Thyroid gland (tissue), 4 donors: Measurements from ENCODE around the gene KRTAP10-4. TPM values are rescaled to one million over a fixed set of nuclear protein-coding genes. Genes with fewer than 3 reads are reported as not detected.

Experiments
- DNase-seq, 2 donors: peaks; one replicate each; pipeline ENCODE4 v3.0.0-alpha.2; 2019
- H3K27ac ChIP-seq, 3 donors: fragments of 200-600 bp; sonication (generic); 1 replicate in 2 of 3; 2 replicates in 1 of 3; pipeline ENCODE4 v1.5.1; 2016 to 2019; ENCODE audit warnings: mild to moderate bottlenecking in 1 of 3, moderate library complexity in 1 of 3
- H3K27me3 ChIP-seq: fragments of 200-600 bp; sonication (generic); one replicate; pipeline ENCODE4 v1.5.1; 2019
- H3K36me3 ChIP-seq, 2 donors: fragments of 200-600 bp; sonication (generic); one replicate each; pipeline ENCODE4 v1.5.1; 2016 to 2019
- H3K4me1 ChIP-seq, 2 donors: fragments of 200-600 bp; sonication (generic); one replicate each; pipeline ENCODE4 v1.5.1; 2017 to 2019
- H3K4me3 ChIP-seq, 3 donors: fragments of 200-600 bp; sonication (generic); replicated peaks in 1 of 3; 1 replicate in 2 of 3; 2 replicates in 1 of 3; pipeline ENCODE4 v1.5.1; 2016; ENCODE audit warnings: mild to moderate bottlenecking in 1 of 3
- H3K9me3 ChIP-seq: fragments of 200-600 bp; sonication (generic); one replicate; pipeline ENCODE4 v1.5.1; 2017
- POLR2A ChIP-seq, 2 donors: fragments of 450-650 bp; IDR thresholded peaks; one replicate each; pipeline ENCODE4 v1.6.1; 2017; ENCODE audit warnings: antibody characterized with exemption in 2 of 2, mild to moderate bottlenecking in 2 of 2, moderate library complexity in 1 of 2
- WGBS, 2 donors: methylation state at CpG; one replicate each; pipeline ENCODE4 v1.1.5; 2017; 5-methylcytosine and 5-hydroxymethylcytosine counted together
- intact Hi-C: fragments of 100-400 bp; cut with DNase I; formaldehyde crosslinking; loops from one replicate; pipeline ENCODE4 v1.15.1; 2023
- total RNA-seq, 4 donors: library from RNA; depleted of rRNA; stranded (reverse); fragments of >200 nt; gene quantifications; one replicate each; pipeline ENCODE4 v1.2.3, GENCODE V29; 2016
- TF ChIP-seq, protein P1 (sequence below), 6 experiments: fragments of 200-600 bp in 3 of 6; fragments of 450-650 bp in 3 of 6; sonication (generic) in 3 of 6; IDR thresholded peaks; one replicate each; pipeline ENCODE4 v1.5.1; 2016 to 2019; ENCODE audit warnings: antibody characterized with exemption in 6 of 6, mild to moderate bottlenecking in 2 of 6, inconsistent platforms in 1 of 6, moderate library complexity in 1 of 6

Gene KRTAP10-4
- total RNA-seq, 4 donors from 2014 or later, result not detected

GRCh38 chr21:44611551-44611950 is 38.0 kb downstream of the KRTAP10-4 start:
- WGBS, 2 donors, result 92 to 96% methylated on average over 4 of the region's 4 CpGs
- no peaks in the 10 kb centered on the region for H3K36me3 ChIP-seq
- H3K4me3 ChIP-seq, result no peak overlapping the region
- H3K9me3 ChIP-seq, result no peaks in the 10 kb centered on the region
- H3K27me3 ChIP-seq, result no peaks in the 10 kb centered on the region
- no peak for TF ChIP-seq POLR2A (IDR thresholded peaks at IDR 0.05)
- TF ChIP-seq, protein P1, sequence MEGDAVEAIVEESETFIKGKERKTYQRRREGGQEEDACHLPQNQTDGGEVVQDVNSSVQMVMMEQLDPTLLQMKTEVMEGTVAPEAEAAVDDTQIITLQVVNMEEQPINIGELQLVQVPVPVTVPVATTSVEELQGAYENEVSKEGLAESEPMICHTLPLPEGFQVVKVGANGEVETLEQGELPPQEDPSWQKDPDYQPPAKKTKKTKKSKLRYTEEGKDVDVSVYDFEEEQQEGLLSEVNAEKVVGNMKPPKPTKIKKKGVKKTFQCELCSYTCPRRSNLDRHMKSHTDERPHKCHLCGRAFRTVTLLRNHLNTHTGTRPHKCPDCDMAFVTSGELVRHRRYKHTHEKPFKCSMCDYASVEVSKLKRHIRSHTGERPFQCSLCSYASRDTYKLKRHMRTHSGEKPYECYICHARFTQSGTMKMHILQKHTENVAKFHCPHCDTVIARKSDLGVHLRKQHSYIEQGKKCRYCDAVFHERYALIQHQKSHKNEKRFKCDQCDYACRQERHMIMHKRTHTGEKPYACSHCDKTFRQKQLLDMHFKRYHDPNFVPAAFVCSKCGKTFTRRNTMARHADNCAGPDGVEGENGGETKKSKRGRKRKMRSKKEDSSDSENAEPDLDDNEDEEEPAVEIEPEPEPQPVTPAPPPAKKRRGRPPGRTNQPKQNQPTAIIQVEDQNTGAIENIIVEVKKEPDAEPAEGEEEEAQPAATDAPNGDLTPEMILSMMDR (IDR thresholded peaks at IDR 0.05), result no peak
- DNase-seq, result no peak
- intact Hi-C loops, result no loop called here
- H3K27ac ChIP-seq, result no peak overlapping the region
- no peaks in the 10 kb centered on the region for H3K4me1 ChIP-seq

GRCh38 chr21:44612029-44612486 is 38.5 kb downstream of the KRTAP10-4 start, which contains the start of gene KRTAP10-8:
KRTAP10-8 (plus strand) TSS chr21:44612079; CDS start chr21:44612101, 22 bp downstream.
- DNase-seq, result no peak
- intact Hi-C loops, result no loop called here
- H3K4me3 ChIP-seq, result no peak within 1 kb of the TSS
- H3K4me1 ChIP-seq, result no peaks in the 10 kb centered on the region
- no peak within 1 kb of the TSS for H3K27ac ChIP-seq
- TF ChIP-seq, protein P1 (IDR thresholded peaks at IDR 0.05), result no peak
- TF ChIP-seq POLR2A (IDR thresholded peaks at IDR 0.05), result no peak
- H3K9me3 ChIP-seq, result no peaks in the 10 kb centered on the region
- 82 to 92% methylated on average over 5 to 6 of the region's 8 CpGs for WGBS, 2 donors
- H3K36me3 ChIP-seq, result no peaks in the 10 kb centered on the region
- H3K27me3 ChIP-seq, result no peaks in the 10 kb centered on the region

DNA sequence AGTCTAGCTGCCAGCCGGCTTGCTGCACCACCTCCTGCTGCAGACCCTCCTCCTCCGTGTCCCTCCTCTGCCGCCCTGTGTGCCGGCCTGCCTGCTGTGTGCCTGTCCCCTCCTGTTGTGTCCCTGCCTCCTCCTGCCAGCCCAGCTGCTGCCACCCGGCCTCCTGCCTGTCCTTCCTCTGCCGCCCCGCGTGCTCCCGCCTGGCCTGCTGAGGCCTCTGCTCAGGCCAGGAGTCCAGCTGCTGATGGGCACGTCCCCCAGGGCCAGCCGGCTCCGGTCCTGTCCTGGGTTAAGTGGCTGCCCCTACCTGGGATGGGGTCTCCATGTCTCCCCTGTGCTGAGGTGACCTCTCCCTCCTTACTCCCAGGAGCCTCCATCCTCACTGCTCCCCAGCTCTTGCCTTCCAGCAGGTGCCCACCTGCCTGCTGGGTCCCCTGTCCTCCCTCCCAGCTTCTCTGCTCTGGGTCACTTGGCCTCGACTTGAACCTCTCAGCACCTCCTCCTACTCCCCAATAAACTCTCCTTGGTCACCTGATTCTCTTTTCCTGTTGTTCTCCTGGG is 39.2 kb downstream of the KRTAP10-4 start:
- Histone ChIP-seq H3K4me1 (no peaks in the 10 kb centered on the region), H3K4me3 (no peak overlapping the region), H3K27ac (no peak overlapping the region), H3K36me3 (no peaks in the 10 kb centered on the region), H3K27me3 (no peaks in the 10 kb centered on the region), H3K9me3 (no peaks in the 10 kb centered on the region)
- DNase-seq, result no peak
- 86 to 89% methylated on average over 13 of the region's 13 CpGs for WGBS, 2 donors
- intact Hi-C loops, result no loop called here
- TF ChIP-seq POLR2A (IDR thresholded peaks at IDR 0.05), result no peak
- TF ChIP-seq, protein P1 (IDR thresholded peaks at IDR 0.05), result no peak

GRCh38 chr21:44613386-44614155 is 40.0 kb downstream of the KRTAP10-4 start:
- intact Hi-C loops, result no loop called here
- 92 to 96% methylated on average over 12 to 20 of the region's 26 CpGs for WGBS, 2 donors
- H3K9me3 ChIP-seq, result no peaks in the 10 kb centered on the region
- no peak for DNase-seq
- no peaks in the 10 kb centered on the region for H3K36me3 ChIP-seq
- H3K27ac ChIP-seq, result no peak overlapping the region
- TF ChIP-seq POLR2A (IDR thresholded peaks at IDR 0.05), result no peak
- TF ChIP-seq, protein P1 (IDR thresholded peaks at IDR 0.05), result no peak
- no peak overlapping the region for H3K4me3 ChIP-seq
- no peaks in the 10 kb centered on the region for H3K27me3 ChIP-seq
- H3K4me1 ChIP-seq, result no peaks in the 10 kb centered on the region

DNA sequence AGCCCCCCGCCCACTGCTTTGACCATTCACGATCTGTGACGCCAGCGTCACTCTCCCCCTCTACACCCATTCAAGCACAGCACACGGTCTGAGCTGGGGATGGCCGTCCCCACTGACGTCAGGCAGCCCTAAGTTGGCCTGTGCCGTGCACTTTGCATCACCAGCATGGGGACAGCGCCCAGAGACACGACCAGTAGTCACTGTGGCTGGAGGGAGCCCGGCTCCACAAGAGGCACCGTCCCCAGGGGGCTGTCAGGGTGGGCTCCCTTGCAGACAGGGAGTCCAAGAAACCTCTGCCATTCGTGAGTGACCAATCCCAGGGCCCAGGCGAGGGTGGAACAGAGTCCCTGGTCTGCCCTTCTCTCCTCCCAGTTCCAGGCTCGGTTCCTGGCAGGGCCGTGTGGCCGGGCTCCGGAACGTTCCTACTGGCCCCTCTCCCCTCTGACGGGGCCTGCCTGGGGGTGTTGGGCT is 40.7 kb downstream of the KRTAP10-4 start:
- intact Hi-C loops, result no loop called here
- TF ChIP-seq, protein P1 (IDR thresholded peaks at IDR 0.05), result no peak
- TF ChIP-seq POLR2A (IDR thresholded peaks at IDR 0.05), result no peak
- DNase-seq, result no peak

More for the DNA sequence above, 40.7 kb downstream of the KRTAP10-4 start:
- H3K4me1 ChIP-seq, result no peaks in the 10 kb centered on the region
- no peak overlapping the region for H3K27ac ChIP-seq
- no peaks in the 10 kb centered on the region for H3K36me3 ChIP-seq
- 81 to 86% methylated on average over 18 to 20 of the region's 20 CpGs for WGBS, 2 donors
- H3K27me3 ChIP-seq, result no peaks in the 10 kb centered on the region
- H3K4me3 ChIP-seq, result no peak overlapping the region
- H3K9me3 ChIP-seq, result no peaks in the 10 kb centered on the region
